Central memory CD4-positive, alpha-beta T cell (primary cell): ENCODE data around the gene HNRNPR.
"Not testable (repeated sequence)": the region's sequence is repeated elsewhere in the genome, so short reads cannot be mapped to it uniquely, and the experiment has no call there.

Experiments used
- DNase-seq: peaks from one replicate; pipeline ENCODE4 v3.0.0; 2022
- total RNA-seq, 3 experiments: gene quantifications; one replicate each; lab custom pipeline; 2026; lab: John Stamatoyannopoulos, UW

The HNRNPR gene
- total RNA-seq = 134 to 371 (median 194) reads per million in 3 experiments

- DNase-seq = peak; percentile 97
Observed at GRCh38 chr1:23344111-23344986, at the start of gene HNRNPR. Gene HNRNPR, minus strand, starts transcription at chr1:23344284. Its CDS starts 3,276 bp downstream, at chr1:23341008.

DNA sequence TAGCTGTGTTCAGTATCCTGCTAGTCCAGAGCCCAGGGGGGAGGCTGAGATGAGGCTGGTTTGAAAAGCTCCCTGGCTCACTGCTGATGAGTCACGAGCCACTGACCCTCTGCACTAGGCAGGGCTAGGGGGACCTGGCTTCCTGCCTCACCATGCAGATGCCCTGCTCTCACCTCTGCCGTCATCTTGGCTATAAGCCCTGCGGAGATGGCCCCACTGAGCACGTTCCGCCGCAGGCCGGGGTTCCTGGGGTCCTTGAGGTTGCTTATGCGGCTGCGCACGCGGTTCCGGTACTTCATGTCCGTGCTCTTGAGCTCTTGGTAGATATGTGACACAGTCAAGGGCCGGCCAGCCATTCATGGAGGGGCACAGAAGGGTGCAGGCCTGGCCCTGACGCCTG is 49.6 kb upstream of the HNRNPR start:
- no peak for DNase-seq

DNA sequence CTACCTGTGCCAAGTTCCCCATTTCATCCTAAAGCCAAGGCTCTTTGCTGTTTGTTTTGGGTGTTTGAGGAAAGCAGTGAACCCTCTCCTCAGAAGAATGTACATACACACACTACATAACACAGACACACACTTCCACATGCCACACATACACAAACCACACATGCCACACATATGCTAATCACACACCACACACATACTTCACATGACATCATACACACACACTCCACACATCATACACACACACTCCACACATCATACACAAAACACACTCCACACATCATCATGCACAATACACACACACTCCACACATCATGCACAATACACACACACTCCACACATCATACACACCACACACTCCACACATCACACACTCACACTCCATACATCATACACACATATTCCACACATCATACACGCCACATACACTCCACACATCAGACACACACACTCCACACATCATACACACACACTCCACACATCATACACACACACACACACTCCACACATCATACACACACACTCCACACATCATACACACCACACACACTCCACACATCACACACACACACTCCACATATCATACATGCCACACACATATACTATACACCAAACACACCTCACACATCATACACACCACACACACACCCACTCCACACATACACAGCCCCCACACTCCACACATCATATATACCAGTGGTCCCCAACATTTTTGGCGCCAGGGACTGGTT is 48.2 kb upstream of the HNRNPR start:
- no peak for DNase-seq

- no peak for DNase-seq
Observed at GRCh38 chr1:23389837-23390321, 45.8 kb upstream of the HNRNPR start.

DNA sequence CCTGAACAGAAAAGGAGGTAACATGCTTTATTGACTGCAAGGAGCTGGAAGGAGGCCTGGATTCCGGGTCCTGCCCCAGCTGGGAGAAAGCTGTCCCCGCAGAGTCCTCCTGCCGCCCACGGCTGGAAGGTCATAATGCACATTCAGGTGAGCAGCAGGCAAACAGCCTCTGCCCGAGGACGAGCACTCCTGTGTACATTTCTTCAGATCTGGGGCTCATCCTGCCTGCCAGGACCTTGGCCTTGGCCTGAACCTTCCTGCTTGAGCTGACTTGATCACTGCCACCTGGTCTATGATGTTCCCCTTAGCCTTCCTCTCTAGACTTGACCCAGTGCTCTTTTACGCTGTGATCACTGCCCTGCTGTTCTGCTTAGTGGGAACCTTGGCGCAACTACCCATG is 43.4 kb upstream of the HNRNPR start:
- no peak for DNase-seq

GRCh38 chr1:23385119-23385621 is 41.1 kb upstream of the HNRNPR start:
- no peak for DNase-seq

- no peak for DNase-seq
Observed at GRCh38 chr1:23384312-23385058, 40.4 kb upstream of the HNRNPR start.

DNA sequence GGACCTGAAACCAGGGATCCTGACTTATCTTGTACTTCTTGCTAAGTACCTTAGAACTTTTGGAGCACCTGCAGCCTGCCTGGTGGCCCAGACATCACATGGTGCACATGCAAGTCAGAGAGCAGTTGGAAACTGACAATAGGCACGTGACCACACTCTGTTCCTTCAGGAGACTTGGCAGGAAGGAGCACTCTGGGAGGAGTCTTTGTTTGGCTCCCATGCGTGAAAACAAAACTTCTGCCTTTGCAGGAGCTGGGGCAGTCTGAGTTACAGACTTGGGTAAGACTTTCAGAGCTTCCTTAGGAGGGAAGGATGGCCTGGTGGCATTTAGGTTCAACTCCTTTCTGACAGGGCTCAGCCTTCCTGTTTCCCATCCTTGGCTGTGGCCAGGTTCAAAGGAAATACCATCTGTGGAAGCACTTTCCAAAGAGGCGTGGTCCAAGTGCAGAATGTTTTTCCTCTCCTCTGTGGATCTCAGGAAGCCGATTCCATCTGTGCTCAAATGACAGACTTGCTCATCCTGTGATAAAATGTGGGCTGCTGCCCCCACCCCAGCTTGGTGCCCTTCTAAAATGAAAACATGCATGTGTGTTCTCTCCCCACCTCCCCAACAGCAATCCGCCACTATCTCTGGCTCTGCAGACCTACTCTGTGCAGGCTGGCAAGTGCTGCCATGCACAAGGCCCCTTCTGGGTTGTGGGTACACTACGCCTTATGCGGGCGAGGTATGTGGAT is 39.7 kb upstream of the HNRNPR start:
- DNase-seq = no peak

GRCh38 chr1:23381233-23381885 is 37.3 kb upstream of the HNRNPR start:
- no peak for DNase-seq

DNA sequence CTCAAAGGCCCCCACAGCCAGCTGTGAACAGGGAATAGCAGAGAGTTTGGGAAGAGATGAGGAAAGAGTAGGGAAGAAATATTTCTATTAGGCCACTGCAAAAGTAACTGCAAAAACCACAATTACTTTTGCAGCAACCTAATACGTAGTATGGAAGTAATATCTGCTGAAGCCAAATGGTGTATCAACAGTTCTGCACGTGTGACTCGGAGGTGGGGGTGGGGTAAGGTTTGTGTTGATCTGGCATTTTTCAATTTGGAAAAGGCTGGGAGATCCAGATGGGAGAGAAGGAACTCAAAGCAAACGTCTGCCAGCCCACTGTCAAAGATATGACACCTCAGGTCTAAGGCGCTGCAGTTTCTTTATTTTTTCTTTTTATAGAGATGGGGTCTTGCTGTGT is 36.6 kb upstream of the HNRNPR start:
- DNase-seq = no peak

DNA sequence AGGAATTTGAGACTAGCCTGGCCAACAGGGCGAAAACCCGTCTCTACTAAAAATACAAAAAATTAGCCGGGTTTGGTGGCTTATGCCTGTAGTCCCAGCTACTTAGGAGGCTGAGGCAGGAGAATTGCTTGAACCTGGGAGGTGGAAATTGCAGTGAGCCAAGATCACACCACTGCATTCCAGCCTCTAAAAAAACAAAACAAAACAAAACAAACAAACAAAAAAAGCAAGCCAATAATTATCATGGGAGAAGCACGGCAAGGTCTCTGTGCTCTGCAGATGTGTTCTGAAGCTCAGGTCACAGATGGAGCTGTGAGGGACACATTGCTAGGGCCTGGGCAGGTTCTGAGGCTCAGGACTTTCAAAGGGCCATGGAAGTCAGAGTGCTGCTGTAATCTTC is 36.2 kb upstream of the HNRNPR start:
- DNase-seq = not testable (repeated sequence)

DNA sequence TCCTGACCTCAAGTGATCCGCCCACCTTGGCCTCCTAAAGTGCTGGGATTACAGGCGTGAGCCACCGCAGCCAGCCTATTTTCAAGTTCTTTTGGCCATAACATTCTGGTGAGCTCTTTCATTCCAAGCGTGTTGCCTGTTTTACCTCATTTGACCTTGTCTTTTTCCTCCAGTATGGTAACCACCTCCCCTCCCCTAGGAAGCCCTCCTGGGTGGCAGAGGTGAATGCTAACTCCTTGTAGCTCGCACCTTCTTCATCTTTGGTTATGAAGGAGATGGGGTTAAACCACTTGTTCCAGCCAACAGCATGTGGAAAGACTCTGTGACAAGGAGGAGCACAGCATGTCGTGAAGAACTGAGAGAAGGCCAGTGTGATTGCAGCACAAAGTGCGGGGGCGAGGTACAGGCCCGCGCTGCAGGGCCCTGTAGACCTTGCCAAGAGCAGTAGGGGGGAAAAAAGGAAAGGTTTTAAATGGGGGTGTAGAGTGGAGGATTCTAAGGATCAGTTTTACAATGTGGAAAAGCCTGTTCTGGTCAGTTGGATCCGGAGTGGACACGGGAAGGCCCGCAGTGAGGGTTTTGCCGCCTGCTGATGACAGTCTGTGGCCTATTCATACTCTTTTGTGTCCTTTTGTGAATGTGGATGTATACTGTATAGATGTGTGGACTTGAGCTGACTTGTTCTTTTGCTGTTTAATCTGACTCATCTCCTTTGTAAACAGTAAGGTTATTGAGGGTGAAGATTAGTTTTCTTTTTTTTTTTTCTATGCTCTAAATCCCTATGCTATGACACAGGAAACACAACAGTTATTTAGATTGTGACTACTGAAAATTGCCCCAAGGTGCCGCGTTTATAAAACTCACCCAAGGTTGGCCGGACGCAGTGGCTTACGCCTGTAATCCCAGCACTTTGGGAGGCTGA is 33.1 kb upstream of the HNRNPR start:
- no peak for DNase-seq

GRCh38 chr1:23374079-23374735 is 30.1 kb upstream of the HNRNPR start:
- not testable (repeated sequence) for DNase-seq

DNA sequence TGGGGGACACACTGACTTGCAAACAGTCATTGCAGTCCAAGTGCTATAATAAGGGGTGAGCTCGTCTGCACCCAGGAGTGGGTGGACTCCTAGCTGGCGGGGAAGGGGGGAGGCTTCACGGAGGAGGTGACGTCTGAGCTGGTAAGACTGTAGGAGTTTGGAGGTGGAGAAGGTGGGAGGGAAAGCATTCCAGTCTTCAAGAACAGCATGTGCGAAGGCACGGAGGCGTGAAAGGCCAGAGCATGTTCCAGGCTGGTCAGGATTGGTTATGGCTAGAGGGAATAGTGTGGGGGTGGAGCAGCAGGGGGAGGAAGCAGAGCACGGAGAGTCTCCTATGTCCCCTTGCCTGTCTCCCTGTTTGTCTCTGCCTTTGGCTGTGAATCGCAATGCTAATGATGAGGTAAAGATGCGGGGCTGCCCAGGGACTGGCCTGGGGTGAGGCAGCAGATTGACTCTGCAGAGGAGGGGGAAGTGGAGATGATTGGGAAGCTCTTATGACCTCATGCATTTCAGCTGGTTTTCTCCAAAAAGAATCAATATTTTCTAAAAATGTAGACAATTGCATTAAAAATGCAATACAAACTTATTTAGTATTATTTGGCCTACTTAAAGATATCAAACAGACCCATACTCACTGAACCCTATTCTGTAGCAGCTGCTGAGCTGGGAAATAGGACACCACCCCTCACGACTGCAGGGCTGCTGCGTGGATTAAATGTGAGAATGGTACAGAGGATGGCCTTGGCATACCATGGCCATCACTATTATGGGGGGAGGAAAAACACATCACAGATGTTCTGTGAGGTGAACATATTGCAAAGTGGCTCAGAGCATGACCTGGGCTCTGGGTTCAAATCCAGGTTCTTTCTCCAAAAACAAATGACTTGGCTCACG is 28.1 kb upstream of the HNRNPR start:
- DNase-seq = no peak

GRCh38 chr1:23370709-23371584 is 26.9 kb upstream of the HNRNPR start:
- DNase-seq = no peak

GRCh38 chr1:23370330-23370708 is 26.2 kb upstream of the HNRNPR start:
- DNase-seq = no peak

DNA sequence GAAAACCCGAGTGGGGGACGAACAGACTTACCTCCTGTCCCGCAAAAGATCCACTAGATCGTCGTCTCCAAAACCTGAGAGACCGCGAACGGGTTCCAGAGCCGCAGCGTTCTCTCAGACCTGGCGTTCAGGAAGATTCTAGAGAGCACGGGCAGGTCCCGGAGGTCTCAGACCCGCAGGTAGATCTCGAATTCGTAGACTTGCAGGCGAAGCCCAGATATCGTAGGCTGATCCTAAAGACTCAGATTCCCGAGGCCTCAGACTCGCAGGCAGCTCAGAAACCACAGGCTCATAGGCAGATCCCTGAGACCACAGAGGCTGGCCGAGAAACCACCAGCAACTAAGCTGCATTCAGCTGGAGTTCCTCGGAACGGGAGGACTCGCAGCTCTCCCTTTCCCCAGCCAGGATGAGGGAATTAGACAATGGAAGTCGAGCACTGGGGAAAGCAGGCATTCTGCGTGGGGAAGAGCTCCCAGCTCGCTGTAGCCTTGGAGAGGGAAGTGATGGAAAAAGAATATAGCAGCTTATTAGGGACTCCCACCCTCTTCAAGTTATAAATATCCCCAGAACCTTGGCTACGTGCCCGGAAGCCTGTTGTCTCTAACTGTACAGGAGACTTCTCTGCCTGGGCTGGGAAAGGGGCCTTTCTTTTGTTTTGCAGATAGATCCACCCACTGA is 25.4 kb upstream of the HNRNPR start, which contains the start of gene ZNF436:
Gene ZNF436 (minus strand): TSS at position 502 of the 679 bp plus-strand sequence. CDS start 1,831 bp downstream, outside the sequence.
- DNase-seq = peak; percentile 23
